OCI-LY3 (cell line): Measurements from ENCODE around the gene SH2D3A.
"Not testable (repeated sequence)": the region's sequence is repeated elsewhere in the genome, so short reads cannot be mapped to it uniquely, and the experiment has no call there.

ENCODE experiments used
- H2AFZ ChIP-seq: fragments of 200-600, 300-600 bp; shearing (Covaris generic); 2 replicates; pipeline ENCODE4 v1.6.0; 2014; ENCODE audit warnings: antibody characterized with exemption, low read depth, low read length
- H3K27ac ChIP-seq: fragments of 200-600, 300-600 bp; sonication (generic); 2 replicates; pipeline ENCODE4 v1.5.1; 2014; ENCODE audit warnings: mild to moderate bottlenecking, low read length, moderate library complexity, mixed read lengths
- H3K27me3 ChIP-seq: fragments of 200-600, 300-600 bp; sonication (generic); 2 replicates; pipeline ENCODE4 v1.6.1; 2014; ENCODE audit warnings: low read depth, low read length, mixed read lengths
- H3K36me3 ChIP-seq: fragments of 200-600, 300-600 bp; sonication (generic); replicated peaks from 2 replicates; pipeline ENCODE3; 2014; ENCODE audit warnings: low read depth, low read length, mixed read lengths
- H3K4me1 ChIP-seq: fragments of 300-600, 200-600 bp; sonication (generic); 2 replicates; pipeline ENCODE4 v1.6.1; 2014; ENCODE audit warnings: low read length, mixed read lengths
- H3K4me2 ChIP-seq: fragments of 200-600, 300-600 bp; sonication (generic); 2 replicates; pipeline ENCODE4 v1.6.1; 2014; ENCODE audit warnings: low read length, mixed read lengths
- H3K4me3 ChIP-seq: fragments of 300-600, 200-600 bp; sonication (generic); 2 replicates; pipeline ENCODE4 v1.5.1; 2014; ENCODE audit warnings: antibody characterized with exemption, mild to moderate bottlenecking, low read length, moderate library complexity
- H3K79me2 ChIP-seq: fragments of 300-600, 200-600 bp; shearing (Covaris generic); 2 replicates; pipeline ENCODE4 v1.6.1; 2014; ENCODE audit warnings: mild to moderate bottlenecking, low read length, mixed read lengths
- H3K9ac ChIP-seq: fragments of 300-600, 200-600 bp; shearing (Covaris generic); 2 replicates; pipeline ENCODE4 v1.6.0; 2014; ENCODE audit warnings: mild to moderate bottlenecking, low read length, moderate library complexity
- H3K9me3 ChIP-seq: fragments of 200-600, 300-600 bp; shearing (Covaris generic); 2 replicates; pipeline ENCODE4 v1.6.1; 2014; ENCODE audit warnings: low read length, mixed read lengths; ENCODE audit not compliant: insufficient read depth
- H4K20me1 ChIP-seq: fragments of 200-600, 300-600 bp; sonication (generic); 2 replicates; pipeline ENCODE4 v1.6.1; 2016; ENCODE audit warnings: low read length, mixed read lengths; ENCODE audit not compliant: insufficient read depth
- CTCF ChIP-seq: fragments of 200-600, 300-600 bp; sonication (generic); IDR thresholded peaks from 2 replicates; pipeline ENCODE4 v1.5.1; 2014; ENCODE audit warnings: antibody characterized with exemption, low read length, low read depth
- EZH2phosphoT487 ChIP-seq: fragments of 200-600 bp; shearing (Covaris generic); IDR thresholded peaks from 2 replicates; pipeline ENCODE4 v1.6.1; 2018; ENCODE audit warnings: antibody characterized with exemption, mixed run types, low read depth

The SH2D3A gene

GRCh38 chr19:6800991-6801484 is 33.8 kb upstream of the SH2D3A start:
- Histone ChIP-seq H3K36me3 (peaks cover 9% of the 10 kb centered on the region), H3K9me3 (no peaks in the 10 kb centered on the region), H3K27ac (peak overlapping the region; percentile 88), H3K79me2 (peaks cover 68% of the 10 kb centered on the region), H3K4me3 (peak overlapping the region; percentile 74), H3K9ac (peak overlapping the region; percentile 72), H4K20me1 (peaks cover 22% of the 10 kb centered on the region), H3K4me1 (peaks cover 29% of the 10 kb centered on the region), H3K27me3 (no peaks in the 10 kb centered on the region), H3K4me2 (peak overlapping the region; percentile 86), H2AFZ (no peak overlapping the region)
- TF ChIP-seq CTCF (no peak), EZH2phosphoT487 (no peak)

- Histone ChIP-seq H3K4me1 (peaks cover 29% of the 10 kb centered on the region), H3K79me2 (peaks cover 72% of the 10 kb centered on the region), H4K20me1 (peaks cover 22% of the 10 kb centered on the region)
- H3K27me3 ChIP-seq, H2AFZ ChIP-seq, H3K4me2 ChIP-seq, H3K9me3 ChIP-seq, H3K9ac ChIP-seq, H3K4me3 ChIP-seq, H3K36me3 ChIP-seq, H3K27ac ChIP-seq: not testable (repeated sequence)
Measured at GRCh38 chr19:6800160-6800790, 33.0 kb upstream of the SH2D3A start.

- H3K36me3 ChIP-seq = peaks cover 23% of the 10 kb centered on the region
- no peak for TF ChIP-seq CTCF
- TF ChIP-seq EZH2phosphoT487 = no peak
- no peak overlapping the region for H2AFZ ChIP-seq
- H3K4me3 ChIP-seq = no peak overlapping the region
- H3K4me2 ChIP-seq = no peak overlapping the region
- H3K79me2 ChIP-seq = peaks cover 77% of the 10 kb centered on the region
- H3K27me3 ChIP-seq = no peaks in the 10 kb centered on the region
- peaks cover 38% of the 10 kb centered on the region for H4K20me1 ChIP-seq
- no peak overlapping the region for H3K27ac ChIP-seq
- H3K9ac ChIP-seq = no peak overlapping the region
- H3K9me3 ChIP-seq = no peaks in the 10 kb centered on the region
- peaks cover 18% of the 10 kb centered on the region for H3K4me1 ChIP-seq
Measured at GRCh38 chr19:6797646-6798045, 30.4 kb upstream of the SH2D3A start.

GRCh38 chr19:6796278-6796677 is 29.0 kb upstream of the SH2D3A start:
- H3K4me2 ChIP-seq = no peak overlapping the region
- no peak overlapping the region for H3K4me3 ChIP-seq
- H3K36me3 ChIP-seq = peaks cover 36% of the 10 kb centered on the region
- peaks cover 86% of the 10 kb centered on the region for H3K79me2 ChIP-seq
- no peaks in the 10 kb centered on the region for H3K9me3 ChIP-seq
- no peak overlapping the region for H3K27ac ChIP-seq
- no peak overlapping the region for H3K9ac ChIP-seq
- TF ChIP-seq CTCF (no peak), EZH2phosphoT487 (no peak)
- H3K27me3 ChIP-seq = no peaks in the 10 kb centered on the region
- no peak overlapping the region for H2AFZ ChIP-seq
- peaks cover 12% of the 10 kb centered on the region for H3K4me1 ChIP-seq
- H4K20me1 ChIP-seq = peaks cover 52% of the 10 kb centered on the region
